ENCODE measurements around the gene ABHD6.

Gene ABHD6

GRCh38 chr3:58291671-58292338, 54.2 kb downstream of the ABHD6 start:
- H3K27me3 ChIP-seq, result no peaks in the 10 kb centered on the region
- H3K4me3 ChIP-seq, result no peak overlapping the region
- H3K9me3 ChIP-seq, result peaks cover 16% of the 10 kb centered on the region
- H3K4me2 ChIP-seq, result no peak overlapping the region
- no peaks in the 10 kb centered on the region for H3K4me1 ChIP-seq
- no peak overlapping the region for H3K9ac ChIP-seq
- no peak overlapping the region for H3K27ac ChIP-seq
- TF ChIP-seq Cebpa-rat (IDR thresholded peaks at IDR 0.05), result no peak
- no peaks in the 10 kb centered on the region for H4K20me1 ChIP-seq
- H3K36me3 ChIP-seq, result peaks cover 21% of the 10 kb centered on the region

- Histone ChIP-seq H3K4me3 (no peak overlapping the region), H3K27ac (no peak overlapping the region), H3K36me3 (peaks cover 11% of the 10 kb centered on the region), H3K4me1 (no peaks in the 10 kb centered on the region), H4K20me1 (no peaks in the 10 kb centered on the region), H3K9me3 (peaks cover 16% of the 10 kb centered on the region), H3K27me3 (no peaks in the 10 kb centered on the region), H3K4me2 (no peak overlapping the region), H3K9ac (no peak overlapping the region)
- TF ChIP-seq Cebpa-rat (IDR thresholded peaks at IDR 0.05), result no peak
These were observed 55.3 kb downstream of the ABHD6 start for GRCh38 chr3:58292866-58293265.

GRCh38 chr3:58293516-58293915, 55.9 kb downstream of the ABHD6 start:
- Histone ChIP-seq H4K20me1 (no peaks in the 10 kb centered on the region), H3K4me3 (no peak overlapping the region), H3K27ac (no peak overlapping the region), H3K4me2 (no peak overlapping the region), H3K4me1 (no peaks in the 10 kb centered on the region), H3K9ac (no peak overlapping the region), H3K36me3 (peaks cover 5% of the 10 kb centered on the region), H3K9me3 (peaks cover 12% of the 10 kb centered on the region; the same call in 1 of the 2 replicates), H3K27me3 (no peaks in the 10 kb centered on the region)
- TF ChIP-seq Cebpa-rat (IDR thresholded peaks at IDR 0.05), result no peak

- Histone ChIP-seq H3K4me2 (no peak overlapping the region), H3K27ac (no peak overlapping the region), H3K4me1 (no peaks in the 10 kb centered on the region), H3K9ac (no peak overlapping the region), H3K36me3 (no peaks in the 10 kb centered on the region), H3K9me3 (peaks cover 7% of the 10 kb centered on the region), H4K20me1 (no peaks in the 10 kb centered on the region), H3K4me3 (no peak overlapping the region), H3K27me3 (no peaks in the 10 kb centered on the region)
- TF ChIP-seq Cebpa-rat (IDR thresholded peaks at IDR 0.05), result no peak
These were observed 58.7 kb downstream of the ABHD6 start for GRCh38 chr3:58296269-58296668.

- H3K27ac ChIP-seq, result no peak overlapping the region
- no peak overlapping the region for H3K4me3 ChIP-seq
- H4K20me1 ChIP-seq, result no peaks in the 10 kb centered on the region
- no peaks in the 10 kb centered on the region for H3K4me1 ChIP-seq
- H3K9me3 ChIP-seq, result peaks cover 10% of the 10 kb centered on the region
- H3K9ac ChIP-seq, result no peak overlapping the region
- H3K36me3 ChIP-seq, result no peaks in the 10 kb centered on the region
- no peak for TF ChIP-seq Cebpa-rat (IDR thresholded peaks at IDR 0.05)
- H3K4me2 ChIP-seq, result no peak overlapping the region
- H3K27me3 ChIP-seq, result no peaks in the 10 kb centered on the region
These were observed 59.3 kb downstream of the ABHD6 start for GRCh38 chr3:58296843-58297242.

GRCh38 chr3:58298190-58298589, 60.6 kb downstream of the ABHD6 start:
- no peak overlapping the region for H3K27ac ChIP-seq

GRCh38 chr3:58299075-58299474, 61.5 kb downstream of the ABHD6 start:
- no peaks in the 10 kb centered on the region for H4K20me1 ChIP-seq
- H3K9ac ChIP-seq, result no peak overlapping the region
- no peaks in the 10 kb centered on the region for H3K36me3 ChIP-seq
- H3K9me3 ChIP-seq, result peaks cover 11% of the 10 kb centered on the region
- H3K27ac ChIP-seq, result no peak overlapping the region
- TF ChIP-seq Cebpa-rat (IDR thresholded peaks at IDR 0.05), result no peak
- no peak overlapping the region for H3K4me2 ChIP-seq
- no peaks in the 10 kb centered on the region for H3K4me1 ChIP-seq
- no peak overlapping the region for H3K4me3 ChIP-seq
- H3K27me3 ChIP-seq, result no peaks in the 10 kb centered on the region

More at GRCh38 chr3:58298190-58298589, 60.6 kb downstream of the ABHD6 start:
- Histone ChIP-seq H3K36me3 (no peaks in the 10 kb centered on the region), H3K9me3 (peaks cover 11% of the 10 kb centered on the region), H3K4me3 (no peak overlapping the region), H3K9ac (no peak overlapping the region), H4K20me1 (no peaks in the 10 kb centered on the region), H3K4me2 (no peak overlapping the region), H3K27me3 (no peaks in the 10 kb centered on the region), H3K4me1 (no peaks in the 10 kb centered on the region)
- no peak for TF ChIP-seq Cebpa-rat (IDR thresholded peaks at IDR 0.05)

- Histone ChIP-seq H4K20me1 (no peaks in the 10 kb centered on the region), H3K4me3 (no peak overlapping the region), H3K9me3 (peaks cover 11% of the 10 kb centered on the region), H3K4me1 (no peaks in the 10 kb centered on the region), H3K27ac (no peak overlapping the region), H3K9ac (no peak overlapping the region), H3K4me2 (no peak overlapping the region), H3K36me3 (no peaks in the 10 kb centered on the region), H3K27me3 (no peaks in the 10 kb centered on the region)
- no peak for TF ChIP-seq Cebpa-rat (IDR thresholded peaks at IDR 0.05)
These were observed 62.4 kb downstream of the ABHD6 start for GRCh38 chr3:58299839-58300516.

- H3K36me3 ChIP-seq, result peaks cover 32% of the 10 kb centered on the region
- peak within 1 kb of the TSS; percentile 91 for H3K4me2 ChIP-seq
- H4K20me1 ChIP-seq, result peaks cover 40% of the 10 kb centered on the region
- no peak for TF ChIP-seq Cebpa-rat (IDR thresholded peaks at IDR 0.05)
- H3K27ac ChIP-seq, result peak within 1 kb of the TSS; percentile 97
- peaks cover 9% of the 10 kb centered on the region for H3K9me3 ChIP-seq
- peak within 1 kb of the TSS; percentile 94 for H3K9ac ChIP-seq
- H3K4me1 ChIP-seq, result peaks cover 21% of the 10 kb centered on the region
- H3K27me3 ChIP-seq, result no peaks in the 10 kb centered on the region
- H3K4me3 ChIP-seq, result peak within 1 kb of the TSS; percentile 84
These were observed 68.5 kb downstream of the ABHD6 start, which contains the start of the genes HTD2 and RPP14 for GRCh38 chr3:58305882-58306711. HTD2 (plus strand) TSS chr3:58306520; CDS start chr3:58317614, 11,094 bp downstream. RPP14 (plus strand) TSS chr3:58306245; CDS start chr3:58310330, 4,085 bp downstream.
